Stimulated activated CD8-positive, alpha-beta memory T cell treated with anti-CD3 and anti-CD28 coated beads, Interleukin-7, amount 100 ng/mL, for 1 hour (primary cell): ENCODE results near the gene RNF17.
A peak's percentile ranks its signal among the peaks of the same experiment; 100 is the strongest.
"Not testable (repeated sequence)": the region's sequence is repeated elsewhere in the genome, so short reads cannot be mapped to it uniquely, and the experiment has no call there.

Experiments used
- DNase-seq, 2 donors: peaks; one replicate each; pipeline ENCODE4 v3.0.0-alpha.2; 2020; ENCODE audit warnings: low read depth in 2 of 2

RNF17 gene, protein sequence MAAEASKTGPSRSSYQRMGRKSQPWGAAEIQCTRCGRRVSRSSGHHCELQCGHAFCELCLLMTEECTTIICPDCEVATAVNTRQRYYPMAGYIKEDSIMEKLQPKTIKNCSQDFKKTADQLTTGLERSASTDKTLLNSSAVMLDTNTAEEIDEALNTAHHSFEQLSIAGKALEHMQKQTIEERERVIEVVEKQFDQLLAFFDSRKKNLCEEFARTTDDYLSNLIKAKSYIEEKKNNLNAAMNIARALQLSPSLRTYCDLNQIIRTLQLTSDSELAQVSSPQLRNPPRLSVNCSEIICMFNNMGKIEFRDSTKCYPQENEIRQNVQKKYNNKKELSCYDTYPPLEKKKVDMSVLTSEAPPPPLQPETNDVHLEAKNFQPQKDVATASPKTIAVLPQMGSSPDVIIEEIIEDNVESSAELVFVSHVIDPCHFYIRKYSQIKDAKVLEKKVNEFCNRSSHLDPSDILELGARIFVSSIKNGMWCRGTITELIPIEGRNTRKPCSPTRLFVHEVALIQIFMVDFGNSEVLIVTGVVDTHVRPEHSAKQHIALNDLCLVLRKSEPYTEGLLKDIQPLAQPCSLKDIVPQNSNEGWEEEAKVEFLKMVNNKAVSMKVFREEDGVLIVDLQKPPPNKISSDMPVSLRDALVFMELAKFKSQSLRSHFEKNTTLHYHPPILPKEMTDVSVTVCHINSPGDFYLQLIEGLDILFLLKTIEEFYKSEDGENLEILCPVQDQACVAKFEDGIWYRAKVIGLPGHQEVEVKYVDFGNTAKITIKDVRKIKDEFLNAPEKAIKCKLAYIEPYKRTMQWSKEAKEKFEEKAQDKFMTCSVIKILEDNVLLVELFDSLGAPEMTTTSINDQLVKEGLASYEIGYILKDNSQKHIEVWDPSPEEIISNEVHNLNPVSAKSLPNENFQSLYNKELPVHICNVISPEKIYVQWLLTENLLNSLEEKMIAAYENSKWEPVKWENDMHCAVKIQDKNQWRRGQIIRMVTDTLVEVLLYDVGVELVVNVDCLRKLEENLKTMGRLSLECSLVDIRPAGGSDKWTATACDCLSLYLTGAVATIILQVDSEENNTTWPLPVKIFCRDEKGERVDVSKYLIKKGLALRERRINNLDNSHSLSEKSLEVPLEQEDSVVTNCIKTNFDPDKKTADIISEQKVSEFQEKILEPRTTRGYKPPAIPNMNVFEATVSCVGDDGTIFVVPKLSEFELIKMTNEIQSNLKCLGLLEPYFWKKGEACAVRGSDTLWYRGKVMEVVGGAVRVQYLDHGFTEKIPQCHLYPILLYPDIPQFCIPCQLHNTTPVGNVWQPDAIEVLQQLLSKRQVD (N-terminal part only)

DNA sequence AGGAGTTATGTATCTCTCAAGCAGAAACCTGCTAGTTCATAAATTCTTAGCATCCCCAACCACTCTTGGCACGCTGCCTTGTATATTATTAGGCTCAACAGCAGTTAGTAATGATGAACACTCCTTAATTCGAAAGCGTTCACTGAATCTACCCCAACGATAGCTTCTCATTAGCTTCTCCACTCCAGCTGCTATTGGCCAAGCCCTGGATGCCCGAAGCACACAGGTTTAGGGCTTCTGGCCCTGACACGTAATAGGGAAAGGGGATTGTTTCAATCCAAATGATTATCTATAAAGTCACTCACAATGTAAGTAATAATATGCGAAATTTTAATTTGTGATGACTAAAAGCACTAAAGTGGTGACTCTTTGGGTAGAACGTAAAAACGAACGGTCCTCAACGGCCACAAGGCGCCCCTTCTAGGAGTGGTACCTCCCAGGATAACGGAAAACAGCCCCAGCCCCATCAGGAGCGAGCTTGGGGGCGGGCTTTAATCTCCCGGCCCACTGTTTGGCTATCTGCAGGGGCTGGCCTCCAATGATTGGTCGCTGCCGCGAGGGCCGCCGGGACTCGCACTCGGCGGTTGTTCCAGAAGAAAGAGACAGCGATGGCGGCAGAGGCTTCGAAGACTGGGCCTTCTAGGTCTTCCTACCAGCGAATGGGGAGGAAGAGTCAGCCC is at the start of gene RNF17:
Gene RNF17, plus strand, starts transcription at position 574 of the 680 bp plus-strand sequence. Its CDS starts 35 bp downstream, at position 609.
- no peak for DNase-seq

DNA sequence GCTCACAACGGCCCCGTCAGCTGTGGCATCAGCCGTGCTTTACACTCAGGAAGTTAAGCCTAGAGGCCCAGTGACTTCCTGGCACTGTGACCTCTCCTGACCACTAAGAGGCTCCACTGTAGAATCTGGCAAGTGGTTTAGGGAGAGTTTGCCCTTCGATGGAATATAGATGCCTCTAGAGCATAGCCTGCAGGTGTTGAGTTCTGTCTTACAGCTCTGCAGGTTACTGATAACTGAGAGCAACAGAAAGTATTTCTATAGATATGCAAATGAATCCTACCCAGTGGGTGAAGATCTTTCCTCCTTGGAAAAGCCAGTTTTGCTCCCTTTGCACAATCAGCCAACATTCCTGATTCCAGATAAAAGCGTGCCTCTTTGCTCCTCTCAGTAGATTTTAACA is 48.0 kb upstream of the RNF17 start:
- DNase-seq = no peak

DNA sequence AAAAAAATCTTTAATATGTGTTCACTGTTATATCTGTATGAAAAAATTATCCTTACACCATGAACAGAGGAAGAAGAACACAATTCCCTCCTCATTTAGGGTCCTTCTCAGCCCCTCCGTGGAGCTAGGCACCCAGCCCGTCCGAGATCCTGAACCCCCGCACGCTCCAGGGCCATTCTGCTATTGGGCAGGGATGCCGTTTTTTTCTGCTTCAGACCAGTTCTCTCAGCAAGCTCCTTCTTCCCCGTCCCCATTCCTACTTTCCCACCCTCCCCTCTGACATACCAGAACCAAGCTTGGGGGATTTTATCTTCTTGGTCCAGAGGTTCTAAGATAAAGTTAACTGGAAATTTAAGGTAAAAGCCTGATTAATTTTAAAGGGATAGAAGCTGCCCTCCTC is 47.5 kb upstream of the RNF17 start:
- DNase-seq = no peak

DNA sequence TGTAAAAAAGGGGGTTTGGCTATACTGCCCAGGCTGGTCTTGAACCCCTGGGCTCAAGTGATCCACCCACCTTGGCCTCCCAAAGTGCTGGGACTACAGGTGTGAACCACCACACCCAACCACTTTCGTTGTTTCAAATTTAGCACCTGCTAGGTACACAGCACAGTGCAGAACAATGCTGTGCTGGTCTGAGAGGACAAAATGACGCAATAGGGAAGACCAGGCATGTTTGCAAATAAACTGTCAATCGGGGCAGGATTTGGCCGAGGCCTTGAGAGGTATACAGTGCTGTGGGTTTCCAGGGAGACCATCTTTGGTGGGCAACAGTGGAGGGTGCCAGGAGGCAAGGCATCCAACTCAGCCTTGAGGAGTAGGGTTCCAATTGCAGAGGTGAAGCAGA is 46.8 kb upstream of the RNF17 start:
- DNase-seq = no peak

DNA sequence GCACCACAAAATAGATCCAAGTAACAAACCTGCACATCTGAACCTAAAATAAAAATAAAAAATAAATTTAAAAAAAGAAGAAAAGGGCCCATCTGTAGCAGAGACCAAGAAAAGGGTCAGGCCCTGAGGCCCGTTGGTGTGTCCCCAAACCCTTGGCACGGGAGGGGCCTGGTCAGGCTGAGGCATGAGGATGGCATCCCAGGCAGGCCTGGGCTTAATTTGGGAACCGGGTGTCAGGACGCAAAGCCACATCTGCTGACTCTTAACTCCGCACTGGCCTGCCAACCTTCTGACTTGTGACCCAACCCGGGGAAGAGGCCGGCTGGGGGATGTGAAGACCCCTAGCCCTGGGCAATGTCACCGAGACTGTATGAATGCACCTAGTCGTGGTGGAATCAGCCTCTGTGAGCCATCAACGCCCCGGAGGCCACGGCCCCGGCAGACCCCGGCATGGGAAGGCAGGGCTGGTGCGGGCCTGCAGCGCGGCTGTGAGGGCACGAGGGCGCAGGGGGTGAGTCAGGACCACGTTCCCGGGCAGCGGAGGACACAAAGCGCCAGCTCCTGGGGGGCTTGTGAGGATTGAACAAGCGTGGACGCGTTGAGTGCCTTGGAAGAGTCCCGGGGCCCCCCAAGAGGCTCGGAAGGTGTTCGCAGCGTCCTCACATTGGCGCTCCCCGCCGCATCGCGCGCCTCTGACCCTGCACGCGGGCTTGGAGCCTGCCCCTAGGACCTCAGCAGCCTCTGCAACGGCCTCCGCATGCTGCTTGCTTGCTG is 45.6 kb upstream of the RNF17 start:
- no peak for DNase-seq

DNA sequence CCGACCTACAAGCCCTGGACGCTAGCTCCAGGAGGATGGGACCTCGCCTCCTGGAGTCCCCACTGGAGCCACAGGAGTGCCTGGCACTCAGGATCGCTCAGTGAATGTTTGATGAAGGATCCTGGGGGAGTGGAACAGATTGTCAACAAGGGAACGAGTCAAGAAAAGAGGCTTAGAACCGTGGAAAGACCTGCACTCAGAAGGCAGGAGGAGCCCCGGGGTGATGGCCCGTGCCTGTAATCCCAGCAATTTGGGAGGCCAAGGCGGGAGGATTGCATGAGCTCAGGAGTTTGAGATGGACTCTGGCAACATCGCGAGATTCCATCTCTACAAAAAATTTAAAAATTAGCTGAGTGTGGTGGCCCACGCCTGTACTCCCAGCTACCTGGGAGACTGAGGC is 44.8 kb upstream of the RNF17 start:
- DNase-seq = no peak

DNA sequence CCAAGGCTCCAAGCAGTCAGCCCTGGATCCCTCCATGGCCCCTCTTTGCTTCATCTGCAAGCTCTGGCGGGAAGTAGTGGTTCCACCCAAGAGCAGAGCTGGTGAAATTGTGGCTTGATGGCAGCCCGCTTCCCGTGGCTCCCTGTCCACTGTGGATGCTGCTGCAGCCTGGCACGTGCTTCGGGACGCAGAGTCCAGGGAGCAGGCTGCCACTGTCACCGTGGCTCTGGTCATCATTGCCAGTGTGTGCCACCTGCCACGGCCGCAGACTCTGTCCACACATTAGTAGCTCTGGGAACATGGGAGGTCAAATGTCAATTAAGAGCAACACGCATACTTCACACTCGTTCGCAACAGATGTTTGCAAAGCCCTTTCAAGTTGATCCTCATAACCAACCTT is 40.8 kb upstream of the RNF17 start:
- no peak for DNase-seq

DNA sequence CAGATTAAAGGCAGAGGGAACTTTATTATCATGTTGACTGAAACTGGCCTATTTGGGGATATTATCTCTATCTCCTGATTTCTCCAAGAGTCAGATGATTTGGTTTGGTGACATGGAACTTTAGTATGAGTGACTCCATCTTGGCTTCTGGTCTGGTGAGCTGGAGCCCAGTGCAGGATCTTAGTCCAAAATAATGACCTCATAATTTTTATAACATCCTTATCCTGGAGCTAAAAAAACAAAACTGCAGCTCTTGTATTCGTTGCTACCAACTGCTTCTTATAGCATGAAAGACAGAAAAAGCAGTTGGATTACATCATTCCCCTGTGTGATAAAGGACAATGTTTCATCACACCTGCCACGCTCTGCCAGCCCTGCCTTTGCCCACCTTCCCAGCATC is 39.3 kb upstream of the RNF17 start:
- no peak for DNase-seq

DNA sequence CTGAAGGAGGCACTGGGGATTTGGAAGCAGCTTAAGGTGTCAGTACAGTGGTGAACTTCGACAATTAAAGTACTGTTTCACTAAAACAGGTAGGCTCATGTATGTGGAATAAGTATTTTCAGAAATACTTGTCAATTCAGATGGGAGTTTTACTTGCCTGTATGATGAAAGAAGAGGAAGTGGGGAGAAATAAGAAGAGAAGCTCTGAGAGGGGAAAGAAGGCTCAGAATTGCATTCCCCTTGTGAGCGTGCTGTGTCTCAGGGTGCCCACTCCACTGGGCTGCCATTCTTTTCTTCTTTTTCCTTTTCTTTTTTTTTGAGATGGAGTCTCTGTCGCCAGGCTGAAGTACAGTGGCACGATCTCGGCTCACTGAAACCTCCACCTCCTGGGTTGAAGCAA is 38.6 kb upstream of the RNF17 start:
- DNase-seq = no peak

DNA sequence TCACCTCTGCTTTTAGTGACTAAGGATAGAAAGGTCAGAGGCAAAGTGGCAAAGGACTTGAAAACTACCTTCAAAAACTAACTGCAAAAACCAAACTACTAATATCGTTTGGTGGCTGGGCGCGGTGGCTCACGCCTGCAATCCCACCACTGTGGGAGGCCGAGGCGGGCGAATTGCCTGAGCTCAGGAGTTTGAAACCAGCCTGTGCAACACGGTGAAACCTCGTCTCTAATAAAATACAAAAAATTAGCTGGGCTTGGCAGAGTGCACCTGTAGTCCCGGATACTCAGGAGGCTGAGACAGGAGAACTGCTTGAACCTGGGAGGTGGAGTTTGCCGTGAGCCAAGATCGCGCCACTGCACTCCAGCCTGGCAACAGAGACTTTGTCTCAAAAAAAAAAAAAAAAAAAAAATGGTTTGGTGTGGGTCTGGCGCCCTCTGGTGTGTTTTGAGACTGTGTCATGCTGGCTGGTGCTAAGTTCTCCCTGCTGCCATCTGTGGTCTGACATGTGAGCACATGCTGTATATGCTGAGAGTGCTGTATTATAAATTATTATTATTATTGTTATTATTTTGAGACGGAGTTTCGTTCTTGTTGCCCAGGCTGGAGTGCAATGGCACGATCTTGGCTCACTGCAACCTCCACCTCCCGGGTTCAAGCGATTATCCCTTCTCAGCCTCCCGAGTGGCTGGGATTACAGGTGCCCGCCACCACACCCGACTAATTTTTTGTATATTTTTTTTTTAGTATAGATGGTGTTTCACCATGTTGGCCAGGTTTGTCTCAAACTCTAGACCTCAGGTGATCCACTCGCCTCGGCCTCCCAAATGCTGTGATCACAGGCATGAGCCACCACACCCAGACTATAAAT is 36.0 kb upstream of the RNF17 start:
- DNase-seq = peak; percentile 32 to 33

DNA sequence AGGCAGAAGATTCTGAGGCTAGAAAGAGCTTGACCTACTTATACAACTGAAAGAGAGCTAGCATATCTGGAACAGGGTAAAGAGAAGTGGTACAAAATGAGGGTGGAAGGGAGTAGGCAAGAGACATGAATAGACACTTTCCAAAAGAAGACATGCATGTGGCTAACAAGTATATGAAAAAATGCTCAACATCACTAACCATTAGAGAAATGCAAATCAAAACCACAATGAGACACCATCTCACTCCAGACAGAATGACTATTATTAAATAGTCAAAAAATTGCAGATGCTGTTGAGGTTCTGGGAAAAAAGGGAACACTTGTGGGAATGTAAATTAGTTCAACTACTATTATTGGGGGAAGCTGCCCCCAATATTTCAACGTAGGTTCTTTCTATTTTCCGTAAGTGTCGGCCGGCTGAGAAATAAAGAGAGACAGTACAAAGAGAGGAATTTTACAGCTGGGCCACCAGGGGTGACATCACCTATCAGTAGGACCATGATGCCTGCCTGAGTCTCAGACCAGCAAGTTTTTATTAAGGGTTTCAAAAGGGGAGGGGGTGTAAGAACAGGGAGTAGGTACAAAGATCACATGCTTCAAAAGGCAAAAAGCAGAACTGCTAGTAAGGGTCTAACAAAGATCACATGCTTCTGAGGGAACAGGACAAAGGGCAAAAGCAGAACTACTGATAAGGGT is 32.9 kb upstream of the RNF17 start:
- not testable (repeated sequence) for DNase-seq

DNA sequence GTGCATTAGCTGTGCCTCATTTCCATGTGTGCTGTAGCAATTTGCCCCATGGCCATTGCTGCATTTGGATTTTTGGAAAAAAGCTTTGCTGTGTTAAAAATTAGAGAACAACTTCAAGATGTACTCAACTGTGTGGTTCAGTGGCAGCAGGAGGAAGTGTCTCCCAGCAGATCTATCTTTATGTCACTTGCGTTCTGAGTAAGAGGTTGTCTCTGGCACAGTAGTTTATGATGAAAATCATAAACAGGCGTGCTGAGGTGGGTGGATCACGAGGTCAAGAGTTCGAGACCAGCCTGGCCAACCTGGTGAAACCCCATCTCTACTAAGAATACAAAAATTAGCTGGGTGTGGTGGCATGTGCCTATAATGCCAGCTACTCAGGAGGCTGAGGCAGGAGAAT is 29.0 kb upstream of the RNF17 start:
- no peak for DNase-seq

DNA sequence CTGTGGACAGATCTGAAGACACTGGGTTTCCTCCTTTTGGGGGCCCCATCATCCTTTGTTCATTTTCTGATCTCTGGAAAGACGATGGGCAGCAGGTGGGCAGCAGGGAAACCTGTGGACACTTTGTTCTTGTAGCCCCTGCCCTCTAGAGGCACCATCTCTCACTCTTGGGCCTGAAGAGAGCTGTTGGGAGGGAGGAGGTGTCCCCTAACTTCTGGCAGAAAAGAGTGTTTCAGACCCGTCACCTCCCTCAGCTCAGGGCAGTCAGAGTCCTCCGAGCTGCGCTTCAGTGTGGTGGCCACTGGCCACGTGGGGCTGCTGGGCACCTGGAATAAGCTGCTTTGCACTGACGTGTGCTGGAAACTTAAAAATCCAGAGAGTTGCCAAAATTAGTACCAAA is 26.9 kb upstream of the RNF17 start:
- no peak for DNase-seq

DNA sequence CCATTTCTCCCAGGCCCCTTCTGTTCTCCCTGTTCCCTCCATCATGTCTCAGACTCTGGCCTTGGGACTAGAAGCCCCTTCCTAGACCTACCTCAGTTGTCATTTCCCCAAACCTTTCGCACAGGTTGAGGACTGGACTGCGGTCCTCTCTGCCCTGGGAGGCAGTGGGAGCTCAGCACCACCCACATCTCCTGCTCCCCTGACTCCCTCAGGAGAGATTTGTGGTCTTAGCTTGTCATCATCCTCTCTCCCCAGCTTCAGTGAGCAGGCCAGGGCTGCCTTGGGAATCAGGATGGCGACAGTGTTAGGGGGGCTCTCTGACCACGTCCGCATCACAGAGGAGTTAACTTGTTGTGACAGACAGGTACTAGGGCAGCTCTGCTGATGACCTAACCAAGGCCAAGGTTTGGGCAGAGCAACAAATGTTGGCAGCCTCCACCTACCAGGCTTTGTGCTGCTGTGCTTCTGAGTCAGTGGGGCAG is 25.6 kb upstream of the RNF17 start:
- no peak for DNase-seq

DNA sequence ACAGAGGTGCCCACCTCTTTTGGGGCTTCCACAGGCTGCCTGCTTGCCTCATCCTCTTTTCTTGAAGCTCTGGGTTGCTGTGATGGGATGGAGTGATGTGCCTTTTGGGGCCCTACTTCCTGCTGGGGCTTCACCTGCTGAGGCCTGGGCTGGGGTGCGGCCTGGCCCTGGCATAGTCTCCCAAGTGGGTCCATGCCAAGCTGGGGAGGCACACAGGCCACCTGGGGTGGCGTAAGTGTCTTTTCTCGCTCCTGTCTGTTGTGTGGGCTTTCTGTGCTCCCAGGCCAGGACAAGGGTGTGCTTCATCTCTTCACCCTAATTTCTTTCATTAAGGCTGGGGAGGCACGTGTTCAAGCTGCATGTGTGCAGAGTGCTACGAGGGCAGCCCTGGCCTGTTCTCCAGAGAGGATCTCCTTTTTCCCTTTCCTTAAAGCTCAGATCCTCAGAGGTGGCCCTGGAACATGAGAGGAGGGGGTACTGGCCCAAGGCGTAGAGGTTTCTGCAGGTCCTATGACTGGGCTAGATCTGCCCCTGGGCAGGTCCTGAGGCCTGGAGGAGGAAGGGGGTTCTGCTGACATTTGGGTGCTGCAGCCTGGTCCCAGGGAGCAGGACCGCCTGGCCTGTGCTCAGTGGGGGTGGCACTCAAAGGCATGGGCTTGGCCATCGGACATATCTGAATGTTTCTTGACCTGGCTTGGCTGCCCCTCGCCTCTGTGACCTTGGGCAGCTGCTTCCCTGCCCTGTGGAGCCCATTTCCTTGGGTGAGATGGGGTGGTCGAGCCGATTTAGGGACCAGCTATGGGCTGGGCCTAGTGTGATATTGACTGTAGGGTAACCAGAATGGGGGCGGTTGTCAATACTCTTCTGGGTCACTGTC is 23.7 kb upstream of the RNF17 start:
- DNase-seq = no peak

DNA sequence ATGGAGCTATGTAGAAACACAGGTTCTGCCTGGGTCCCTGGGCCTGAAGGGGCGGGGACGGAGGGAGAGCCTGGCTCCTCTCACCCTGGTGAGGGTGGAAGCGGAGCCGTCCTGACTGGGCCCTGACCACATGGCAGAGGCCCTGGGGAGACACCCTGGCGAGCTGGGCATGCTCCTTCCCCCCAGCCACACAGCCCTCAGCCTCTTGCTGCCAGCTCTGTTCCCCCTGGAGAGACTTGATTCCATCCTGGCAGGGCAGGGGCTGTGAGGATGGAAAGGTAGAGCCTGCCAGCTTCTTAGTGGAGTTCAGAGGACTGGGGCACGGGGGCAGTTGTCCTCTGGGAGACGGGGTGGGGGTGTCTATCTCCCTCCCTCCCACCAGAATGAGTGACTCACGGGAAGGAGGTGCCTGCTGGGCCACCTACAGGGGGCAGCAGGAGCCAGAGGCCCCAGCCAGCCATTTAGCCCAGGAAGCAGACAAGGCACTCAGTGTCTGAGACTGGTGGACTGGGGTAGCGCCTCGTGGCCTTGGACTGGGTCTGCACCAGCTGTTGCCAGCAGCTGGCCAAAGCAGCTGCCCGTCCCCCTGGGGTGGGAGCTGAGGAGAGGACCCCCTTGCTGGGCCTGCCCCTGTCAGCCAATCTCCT is 22.8 kb upstream of the RNF17 start:
- no peak for DNase-seq

DNA sequence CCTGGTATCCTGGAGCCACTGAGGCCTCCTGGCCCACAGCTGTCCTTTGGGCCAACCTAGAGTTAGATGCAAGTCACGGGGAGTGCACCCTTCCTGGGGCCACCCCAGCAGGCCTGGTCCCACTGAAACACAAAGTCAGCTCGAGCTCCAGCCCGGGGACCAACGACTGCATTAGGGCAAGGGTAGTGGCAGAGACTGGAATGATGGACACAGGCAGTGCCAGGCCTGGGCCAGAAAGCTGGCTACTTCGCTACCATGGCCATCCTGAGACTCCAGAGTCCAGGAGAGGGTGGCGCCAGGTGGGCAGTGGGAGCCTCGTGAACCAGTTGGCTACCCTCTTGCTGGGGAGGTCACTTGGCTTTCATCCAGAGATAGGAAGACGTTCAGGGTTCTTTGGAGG is 22.2 kb upstream of the RNF17 start:
- no peak for DNase-seq
